CD4-positive, alpha-beta T cell treated with Interleukin-4 for 4 hours (primary cell): ENCODE data around the gene PINLYP.

Source experiments
- DNase-seq: peaks from one replicate; pipeline ENCODE4 v3.0.0-alpha.2; 2020

Gene PINLYP

GRCh38 chr19:43607238-43608205 lies 31.9 kb downstream of the PINLYP start:
- no peak for DNase-seq

GRCh38 chr19:43609872-43610271 lies 34.3 kb downstream of the PINLYP start:
- no peak for DNase-seq

- no peak for DNase-seq
Measured at GRCh38 chr19:43610493-43610892, 34.9 kb downstream of the PINLYP start.

GRCh38 chr19:43611788-43612187 lies 36.2 kb downstream of the PINLYP start, which contains the start of gene SRRM5:
Gene SRRM5, plus strand, starts transcription at chr19:43612088. Its CDS starts 34 bp downstream, at chr19:43612122.
- DNase-seq, result no peak

- DNase-seq, result no peak
Measured at GRCh38 chr19:43612374-43612773, 36.8 kb downstream of the PINLYP start.

GRCh38 chr19:43616306-43616705 lies 40.7 kb downstream of the PINLYP start:
- no peak for DNase-seq

- DNase-seq, result no peak
Measured at GRCh38 chr19:43616954-43617353, 41.4 kb downstream of the PINLYP start.

- DNase-seq, result peak; percentile 30
Measured at GRCh38 chr19:43618921-43619261, 43.3 kb downstream of the PINLYP start.

- peak; percentile 87 for DNase-seq
Measured at GRCh38 chr19:43619262-43620060, 43.9 kb downstream of the PINLYP start, which contains the start of gene ZNF428. Gene ZNF428, minus strand, starts transcription at chr19:43619629. Its CDS starts 5,325 bp downstream, at chr19:43614304.

- no peak for DNase-seq
Measured at GRCh38 chr19:43620061-43621001, 44.7 kb downstream of the PINLYP start.

GRCh38 chr19:43622070-43622469 lies 46.5 kb downstream of the PINLYP start:
- no peak for DNase-seq

GRCh38 chr19:43622956-43623355 lies 47.4 kb downstream of the PINLYP start:
- no peak for DNase-seq

- no peak for DNase-seq
Measured at GRCh38 chr19:43623889-43624670, 48.5 kb downstream of the PINLYP start.

- DNase-seq, result peak; percentile 81
Measured at GRCh38 chr19:43624933-43625332, 49.3 kb downstream of the PINLYP start.

- no peak for DNase-seq
Measured at GRCh38 chr19:43625918-43626579, 50.4 kb downstream of the PINLYP start.

GRCh38 chr19:43626838-43627237 lies 51.2 kb downstream of the PINLYP start:
- DNase-seq, result no peak

- DNase-seq, result no peak
Measured at GRCh38 chr19:43628646-43629326, 53.2 kb downstream of the PINLYP start.

- DNase-seq, result no peak
Measured at GRCh38 chr19:43631491-43631890, 55.9 kb downstream of the PINLYP start.
